Stimulated activated CD4-positive, alpha-beta T cell treated with anti-CD3 and anti-CD28 coated beads, TNF-alpha, amount 100 ng/mL, for 4 hours (primary cell): ENCODE results near the gene PATE4.
"Not testable (repeated sequence)": the region's sequence is repeated elsewhere in the genome, so short reads cannot be mapped to it uniquely, and the experiment has no call there.

Experiments used
- DNase-seq, 3 experiments: peaks; one replicate each; pipeline ENCODE4 v3.0.0-alpha.2; 2020; ENCODE audit warnings: low read depth in 3 of 3

Gene PATE4

GRCh38 chr11:125833016-125833415 is at the start of gene PATE4:
PATE4 (plus strand) TSS chr11:125833316; CDS start chr11:125833360, 44 bp downstream.
- no peak for DNase-seq

GRCh38 chr11:125784678-125785077 is 48.4 kb upstream of the PATE4 start:
- no peak for DNase-seq

GRCh38 chr11:125787827-125788226 is 45.3 kb upstream of the PATE4 start, which contains the start of gene PATE3:
PATE3 (plus strand) TSS chr11:125788127; CDS start chr11:125788152, 25 bp downstream.
- no peak for DNase-seq

- DNase-seq, result no peak
These were observed 42.3 kb upstream of the PATE4 start for GRCh38 chr11:125790825-125791224.

GRCh38 chr11:125797641-125798040 is 35.5 kb upstream of the PATE4 start:
- DNase-seq, result no peak

GRCh38 chr11:125799808-125800207 is 33.3 kb upstream of the PATE4 start:
- no peak for DNase-seq

GRCh38 chr11:125802387-125802786 is 30.7 kb upstream of the PATE4 start:
- no peak for DNase-seq

- no peak for DNase-seq
These were observed 25.2 kb upstream of the PATE4 start for GRCh38 chr11:125807909-125808308.

- no peak for DNase-seq
These were observed 2.6 kb downstream of the PATE4 start for GRCh38 chr11:125835748-125836147.

- DNase-seq, result no peak
These were observed 9.3 kb downstream of the PATE4 start for GRCh38 chr11:125842321-125842948.

GRCh38 chr11:125846188-125846587 is 13.1 kb downstream of the PATE4 start:
- DNase-seq, result no peak

GRCh38 chr11:125857670-125858069 is 24.6 kb downstream of the PATE4 start:
- not testable (repeated sequence) for DNase-seq

GRCh38 chr11:125862786-125863185 is 29.7 kb downstream of the PATE4 start:
- not testable (repeated sequence) for DNase-seq

GRCh38 chr11:125865354-125865753 is 32.2 kb downstream of the PATE4 start:
- DNase-seq, result not testable (repeated sequence)

GRCh38 chr11:125869521-125869920 is 36.4 kb downstream of the PATE4 start:
- no peak for DNase-seq

GRCh38 chr11:125871391-125872137 is 38.4 kb downstream of the PATE4 start:
- DNase-seq, result no peak

- no peak for DNase-seq
These were observed 39.0 kb downstream of the PATE4 start for GRCh38 chr11:125872138-125872491.

GRCh38 chr11:125873881-125874555 is 40.9 kb downstream of the PATE4 start:
- no peak for DNase-seq

- DNase-seq, result peak in 1 of 3 experiments; percentile 7
These were observed 41.5 kb downstream of the PATE4 start for GRCh38 chr11:125874556-125875124.

- no peak for DNase-seq
These were observed 48.2 kb downstream of the PATE4 start for GRCh38 chr11:125881291-125881690.

GRCh38 chr11:125883375-125883774 is 50.3 kb downstream of the PATE4 start:
- DNase-seq, result no peak

- no peak for DNase-seq
These were observed 53.9 kb downstream of the PATE4 start for GRCh38 chr11:125886997-125887372.
